Measurements from ENCODE around the gene STARD10.
A peak's percentile ranks its signal among the peaks of the same experiment; 100 is the strongest.

Gene STARD10

DNA sequence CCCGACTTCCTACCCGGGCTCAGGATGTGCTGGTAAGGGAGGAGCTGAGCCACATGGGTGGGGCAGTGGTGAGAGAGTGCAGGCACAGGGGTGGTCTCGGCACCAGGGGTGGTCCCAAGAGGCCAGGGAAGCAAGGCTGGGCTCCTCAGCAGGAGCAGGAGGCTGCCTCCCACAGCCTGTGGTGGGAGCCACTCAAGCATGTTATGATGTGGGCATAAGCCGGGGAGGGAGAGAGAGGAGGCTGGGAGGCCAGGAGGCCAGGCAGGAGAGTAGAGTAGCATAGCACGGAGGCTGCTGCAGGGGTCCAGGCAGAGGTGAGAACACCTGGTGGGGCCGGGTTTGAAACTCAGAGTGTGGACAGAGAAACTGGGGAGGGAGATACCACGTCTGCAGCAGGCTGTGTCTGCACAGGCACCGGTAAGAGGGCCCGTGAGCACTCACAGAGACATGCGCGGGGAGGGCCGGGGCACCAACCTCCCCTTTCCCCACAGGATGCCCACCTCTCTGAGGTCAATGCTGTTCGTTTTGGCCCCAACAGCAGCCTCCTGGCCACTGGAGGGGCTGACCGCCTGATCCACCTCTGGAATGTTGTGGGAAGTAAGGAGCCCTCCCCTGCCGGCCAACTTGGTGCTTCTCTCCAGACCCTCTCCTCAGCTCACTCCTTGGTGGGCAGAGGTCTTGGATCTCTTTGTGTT, 31.1 kb upstream of the STARD10 start:
- H3K4me3 ChIP-seq (ENCODE audit: low read depth in 1 of 2, low read length in 2 of 2), result no peak overlapping the region
- no peak overlapping the region for H3K27ac ChIP-seq (ENCODE audit: low read depth, low read length)
- H3K27me3 ChIP-seq (ENCODE audit: control insufficient read depth in 1 of 2, insufficient read depth in 2 of 2, low read length in 2 of 2), result no peaks in the 10 kb centered on the region
- peaks cover 4% of the 10 kb centered on the region for H3K36me3 ChIP-seq (ENCODE audit: insufficient read depth, low read length)
- no peaks in the 10 kb centered on the region for H3K9me3 ChIP-seq (ENCODE audit: low read length)
- H3K9ac ChIP-seq (ENCODE audit: low read length), result no peak overlapping the region
- peaks cover 8% of the 10 kb centered on the region for H3K4me1 ChIP-seq (ENCODE audit: insufficient read depth, low read length)

DNA sequence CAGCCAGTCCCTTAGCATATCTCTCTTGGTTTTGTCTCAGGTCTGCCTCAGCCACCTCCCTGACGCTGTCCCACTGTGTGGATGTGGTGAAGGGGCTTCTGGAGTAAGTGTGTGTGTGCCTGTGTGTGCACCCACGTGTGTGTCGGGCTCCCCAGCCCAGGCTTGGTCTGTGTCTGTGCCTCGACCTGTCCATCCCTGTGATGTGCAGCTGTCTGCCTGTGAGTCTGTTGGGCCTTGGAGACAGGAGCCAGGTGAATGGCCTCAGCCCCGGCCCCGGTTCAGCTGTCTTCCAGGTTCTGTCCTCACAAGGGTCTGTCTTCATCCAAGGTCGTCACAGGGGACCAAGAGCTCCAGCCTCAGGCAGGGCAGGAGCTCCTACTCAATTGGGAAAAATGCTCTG, 30.2 kb upstream of the STARD10 start:
- H3K27me3 ChIP-seq (ENCODE audit: control insufficient read depth in 1 of 2, insufficient read depth in 2 of 2, low read length in 2 of 2), result no peaks in the 10 kb centered on the region
- H3K36me3 ChIP-seq (ENCODE audit: insufficient read depth, low read length), result peaks cover 10% of the 10 kb centered on the region
- no peak overlapping the region for H3K4me3 ChIP-seq (ENCODE audit: low read depth in 1 of 2, low read length in 2 of 2)
- peaks cover 8% of the 10 kb centered on the region for H3K4me1 ChIP-seq (ENCODE audit: insufficient read depth, low read length)
- no peaks in the 10 kb centered on the region for H3K9me3 ChIP-seq (ENCODE audit: low read length)
- no peak overlapping the region for H3K9ac ChIP-seq (ENCODE audit: low read length)
- H3K27ac ChIP-seq (ENCODE audit: low read depth, low read length), result no peak overlapping the region

- Histone ChIP-seq H3K9ac (ENCODE audit: low read length) (no peak overlapping the region), H3K27ac (ENCODE audit: low read depth, low read length) (no peak overlapping the region), H3K4me1 (ENCODE audit: insufficient read depth, low read length) (peaks cover 8% of the 10 kb centered on the region), H3K36me3 (ENCODE audit: insufficient read depth, low read length) (peaks cover 16% of the 10 kb centered on the region), H3K27me3 (ENCODE audit: control insufficient read depth in 1 of 2, insufficient read depth in 2 of 2, low read length in 2 of 2) (no peaks in the 10 kb centered on the region), H3K9me3 (ENCODE audit: low read length) (no peaks in the 10 kb centered on the region), H3K4me3 (ENCODE audit: low read depth in 1 of 2, low read length in 2 of 2) (no peak overlapping the region)
Measured at GRCh38 chr11:72823105-72823804, 29.4 kb upstream of the STARD10 start.

- Histone ChIP-seq H3K36me3 (ENCODE audit: insufficient read depth, low read length) (peaks cover 26% of the 10 kb centered on the region), H3K9me3 (ENCODE audit: low read length) (no peaks in the 10 kb centered on the region), H3K4me3 (ENCODE audit: low read depth in 1 of 2, low read length in 2 of 2) (peak overlapping the region; percentile 39 to 55)
Measured at GRCh38 chr11:72821920-72822799, 28.3 kb upstream of the STARD10 start.

GRCh38 chr11:72821221-72821919, 27.5 kb upstream of the STARD10 start:
- peak overlapping the region; percentile 39 to 55 for H3K4me3 ChIP-seq (ENCODE audit: low read depth in 1 of 2, low read length in 2 of 2)

More at GRCh38 chr11:72821920-72822799, 28.3 kb upstream of the STARD10 start:
- Histone ChIP-seq H3K27ac (ENCODE audit: low read depth, low read length) (peak overlapping the region; percentile 84), H3K9ac (ENCODE audit: low read length) (peak overlapping the region; percentile 57), H3K4me1 (ENCODE audit: insufficient read depth, low read length) (peaks cover 8% of the 10 kb centered on the region), H3K27me3 (ENCODE audit: control insufficient read depth in 1 of 2, insufficient read depth in 2 of 2, low read length in 2 of 2) (no peaks in the 10 kb centered on the region)

GRCh38 chr11:72820439-72821139, 26.7 kb upstream of the STARD10 start:
- H3K9ac ChIP-seq (ENCODE audit: low read length), result no peak overlapping the region

More at GRCh38 chr11:72821221-72821919, 27.5 kb upstream of the STARD10 start:
- H3K27me3 ChIP-seq (ENCODE audit: control insufficient read depth in 1 of 2, insufficient read depth in 2 of 2, low read length in 2 of 2), result no peaks in the 10 kb centered on the region
- H3K4me1 ChIP-seq (ENCODE audit: insufficient read depth, low read length), result peaks cover 8% of the 10 kb centered on the region
- H3K9ac ChIP-seq (ENCODE audit: low read length), result peak overlapping the region; percentile 57
- peaks cover 26% of the 10 kb centered on the region for H3K36me3 ChIP-seq (ENCODE audit: insufficient read depth, low read length)
- H3K27ac ChIP-seq (ENCODE audit: low read depth, low read length), result peak overlapping the region; percentile 84
- H3K9me3 ChIP-seq (ENCODE audit: low read length), result no peaks in the 10 kb centered on the region

DNA sequence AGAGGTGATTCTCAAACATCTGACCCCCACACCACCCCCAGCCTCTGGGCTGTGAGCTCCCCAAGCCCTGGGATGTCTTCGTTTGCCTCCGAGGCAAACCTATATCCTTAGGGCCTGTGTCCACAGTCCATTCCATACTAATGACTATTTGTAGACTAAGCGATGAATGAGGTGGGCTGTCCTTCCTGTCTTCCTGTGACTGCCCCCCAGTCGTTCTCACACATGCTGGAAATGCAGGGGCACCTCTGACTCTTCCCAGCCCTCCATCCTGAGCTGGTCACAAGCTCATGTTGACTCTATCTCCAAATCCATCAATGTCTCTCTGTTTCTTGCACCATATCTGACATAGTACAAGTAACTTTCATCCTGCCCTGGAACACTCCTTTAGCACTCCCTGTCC, 25.1 kb upstream of the STARD10 start:
- Histone ChIP-seq H3K4me1 (ENCODE audit: insufficient read depth, low read length) (peaks cover 18% of the 10 kb centered on the region), H3K27me3 (ENCODE audit: control insufficient read depth in 1 of 2, insufficient read depth in 2 of 2, low read length in 2 of 2) (no peaks in the 10 kb centered on the region), H3K9ac (ENCODE audit: low read length) (no peak overlapping the region)

More at GRCh38 chr11:72820439-72821139, 26.7 kb upstream of the STARD10 start:
- Histone ChIP-seq H3K27ac (ENCODE audit: low read depth, low read length) (no peak overlapping the region), H3K9me3 (ENCODE audit: low read length) (no peaks in the 10 kb centered on the region), H3K36me3 (ENCODE audit: insufficient read depth, low read length) (peaks cover 26% of the 10 kb centered on the region), H3K4me1 (ENCODE audit: insufficient read depth, low read length) (peaks cover 10% of the 10 kb centered on the region), H3K27me3 (ENCODE audit: control insufficient read depth in 1 of 2, insufficient read depth in 2 of 2, low read length in 2 of 2) (no peaks in the 10 kb centered on the region), H3K4me3 (ENCODE audit: low read depth in 1 of 2, low read length in 2 of 2) (no peak overlapping the region)

DNA sequence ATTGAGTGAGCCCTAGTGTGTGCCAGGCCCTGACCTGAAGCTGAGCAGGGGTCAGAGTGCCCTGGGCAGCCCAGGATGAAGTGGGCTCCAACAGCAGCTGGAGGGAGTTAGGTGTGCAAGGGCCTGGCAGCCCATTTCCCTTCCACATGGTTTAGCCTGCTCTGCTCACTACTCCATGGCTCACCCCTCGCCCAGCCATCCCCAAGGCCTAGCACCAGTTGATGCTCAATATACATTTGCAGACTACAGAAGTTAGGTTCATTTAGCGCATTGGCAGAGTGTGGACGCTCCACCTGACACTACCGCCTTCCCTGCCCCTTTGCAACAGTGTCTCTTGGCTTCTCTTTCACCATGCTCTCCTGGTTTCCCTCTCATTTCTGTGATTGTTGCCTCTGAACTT, 24.1 kb upstream of the STARD10 start:
- H3K9me3 ChIP-seq (ENCODE audit: low read length), result no peaks in the 10 kb centered on the region
- peaks cover 26% of the 10 kb centered on the region for H3K36me3 ChIP-seq (ENCODE audit: insufficient read depth, low read length)
- no peaks in the 10 kb centered on the region for H3K27me3 ChIP-seq (ENCODE audit: control insufficient read depth in 1 of 2, insufficient read depth in 2 of 2, low read length in 2 of 2)
- peaks cover 22% of the 10 kb centered on the region for H3K4me1 ChIP-seq (ENCODE audit: insufficient read depth, low read length)
- no peak overlapping the region for H3K27ac ChIP-seq (ENCODE audit: low read depth, low read length)
- H3K9ac ChIP-seq (ENCODE audit: low read length), result no peak overlapping the region
- H3K4me3 ChIP-seq (ENCODE audit: low read depth in 1 of 2, low read length in 2 of 2), result no peak overlapping the region

More for the DNA sequence above, 25.1 kb upstream of the STARD10 start:
- peaks cover 26% of the 10 kb centered on the region for H3K36me3 ChIP-seq (ENCODE audit: insufficient read depth, low read length)
- no peaks in the 10 kb centered on the region for H3K9me3 ChIP-seq (ENCODE audit: low read length)
- no peak overlapping the region for H3K4me3 ChIP-seq (ENCODE audit: low read depth in 1 of 2, low read length in 2 of 2)
- no peak overlapping the region for H3K27ac ChIP-seq (ENCODE audit: low read depth, low read length)

DNA sequence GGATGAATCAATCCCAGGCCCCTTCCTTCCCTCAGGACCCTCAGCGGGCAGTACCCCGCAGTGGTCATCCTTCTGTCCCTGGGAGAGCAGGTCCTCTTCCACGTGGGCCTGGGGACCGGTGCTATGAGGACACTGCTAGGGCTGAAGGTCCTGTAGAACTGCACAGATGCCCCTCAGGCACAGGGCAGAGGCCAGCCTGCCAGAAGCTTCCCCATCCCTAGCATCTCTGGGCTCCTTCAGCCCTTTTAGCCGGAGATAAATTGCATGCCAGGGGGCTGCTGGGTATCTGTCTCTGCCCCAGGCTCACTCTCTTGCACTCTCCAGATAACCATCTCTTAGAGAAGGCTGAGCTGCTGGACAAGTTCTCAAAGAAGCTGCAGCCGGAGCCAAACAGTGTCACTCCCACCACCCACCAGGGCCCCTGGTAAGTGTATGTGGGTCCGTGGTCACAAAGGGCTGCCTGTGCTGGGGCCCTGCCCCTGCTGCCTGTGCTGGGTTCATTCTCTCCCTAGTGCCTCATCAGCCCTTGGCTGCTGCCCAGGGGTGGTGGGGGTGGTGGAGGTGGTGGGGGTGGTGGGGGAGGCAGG, 22.6 kb upstream of the STARD10 start:
- Histone ChIP-seq H3K9me3 (ENCODE audit: low read length) (no peaks in the 10 kb centered on the region), H3K36me3 (ENCODE audit: insufficient read depth, low read length) (peaks cover 26% of the 10 kb centered on the region), H3K4me3 (ENCODE audit: low read depth in 1 of 2, low read length in 2 of 2) (no peak overlapping the region), H3K4me1 (ENCODE audit: insufficient read depth, low read length) (peaks cover 31% of the 10 kb centered on the region), H3K27ac (ENCODE audit: low read depth, low read length) (no peak overlapping the region), H3K27me3 (ENCODE audit: control insufficient read depth in 1 of 2, insufficient read depth in 2 of 2, low read length in 2 of 2) (no peaks in the 10 kb centered on the region), H3K9ac (ENCODE audit: low read length) (no peak overlapping the region)

- Histone ChIP-seq H3K4me1 (ENCODE audit: insufficient read depth, low read length) (peaks cover 25% of the 10 kb centered on the region), H3K4me3 (ENCODE audit: low read depth in 1 of 2, low read length in 2 of 2) (peak overlapping the region; percentile 97 to 100), H3K9ac (ENCODE audit: low read length) (peak overlapping the region; percentile 78), H3K36me3 (ENCODE audit: insufficient read depth, low read length) (peaks cover 22% of the 10 kb centered on the region), H3K27me3 (ENCODE audit: control insufficient read depth in 1 of 2, insufficient read depth in 2 of 2, low read length in 2 of 2) (no peaks in the 10 kb centered on the region), H3K9me3 (ENCODE audit: low read length) (no peaks in the 10 kb centered on the region), H3K27ac (ENCODE audit: low read depth, low read length) (peak overlapping the region; percentile 95)
Measured at GRCh38 chr11:72815110-72815618, 21.3 kb upstream of the STARD10 start.
